ENCODE data around the gene DPH7. TPM values are rescaled to one million over a fixed set of nuclear protein-coding genes. Genes with fewer than 3 reads are reported as not detected.
A peak's percentile ranks its signal among the peaks of the same experiment; 100 is the strongest.

DPH7 gene
- polyA plus RNA-seq, 2 of the 4 experiments (the other 2 are of a cell fraction) = 26.7 to 35.2 TPM

DNA sequence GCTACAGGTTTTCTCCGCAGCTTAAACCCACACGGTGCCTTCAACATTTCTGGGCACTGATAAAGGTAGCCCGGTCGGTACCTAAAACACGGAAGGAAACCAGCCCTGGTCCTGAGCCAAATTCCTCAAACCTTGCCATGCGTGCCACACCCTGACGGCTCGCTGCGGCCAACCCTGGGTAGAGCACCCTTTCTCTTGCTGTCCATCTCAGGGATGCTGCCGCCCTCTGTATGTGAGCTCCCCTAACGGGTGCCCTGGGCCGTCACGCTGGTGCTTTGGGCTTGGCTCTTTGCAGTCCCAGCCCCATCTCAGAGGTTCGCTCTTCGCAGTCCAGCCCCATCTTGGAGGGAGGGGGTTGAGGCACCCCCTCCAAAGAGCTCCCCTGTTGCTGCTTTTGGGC lies 72.5 kb downstream of the DPH7 start:
- Histone ChIP-seq H3K27ac (no peak overlapping the region), H3K9me3 (no peaks in the 10 kb centered on the region), H3K4me3 (no peak overlapping the region), H3K4me1 (peaks cover 13% of the 10 kb centered on the region; the same call in 2 of the 3 replicates), H3K4me2 (peak overlapping the region; percentile 35; the same call in 2 of the 3 replicates)
- ATAC-seq = peak; percentile 79 to 82
- ChIA-PET POLR2A (interaction anchor here (0.7 kb wide), 1 partner anchor 83 kb away, joined by 3 read pairs; the partner anchor contains the start of genes EXD3 and NOXA1), CTCF (interaction anchor here (0.6 to 1.7 kb wide), 8 partner anchors 14 to 82 kb away, joined by 3 to 10 read pairs (median 4); partner anchors contain the start of gene NSMF)
- no peak for FAIRE-seq
- DNase-seq (ENCODE audit: low read depth in 1 of 2, low spot score in 1 of 2) = peak; percentile 57 to 71
- 50% methylated on average over 7 of the region's 15 CpGs for WGBS (ENCODE audit: missing lambda C conversion rate)
- TF ChIP-seq RARB (CRISPR knock-in tag; IDR thresholded peaks at IDR 0.05) (no peak), RCOR1 (IDR thresholded peaks at IDR 0.05; ENCODE audit: low read depth, low read length) (no peak), PHF8 (IDR thresholded peaks at IDR 0.05; ENCODE audit: borderline replicate concordance, low read depth) (no peak), RNF2 (IDR thresholded peaks at IDR 0.05; ENCODE audit: borderline replicate concordance, low read depth) (no peak), FOSB (CRISPR knock-in tag; IDR thresholded peaks at IDR 0.05) (no peak), KDM5A (IDR thresholded peaks at IDR 0.05) (no peak), MAFK (IDR thresholded peaks at IDR 0.05; ENCODE audit: partially characterized antibody) (no peak), ATOH8 (CRISPR knock-in tag; IDR thresholded peaks at IDR 0.05; ENCODE audit: low read depth) (no peak), CHD2 (IDR thresholded peaks at IDR 0.05; ENCODE audit: low read length, partially characterized antibody) (no peak), SREBF2 (IDR thresholded peaks at IDR 0.05) (no peak), RFX5 (IDR thresholded peaks at IDR 0.05) (no peak), ZSCAN20 (CRISPR knock-in tag; IDR thresholded peaks at IDR 0.05) (no peak), RAD21 (conservative IDR thresholded peaks at IDR 0.05 in 1 of 2, IDR thresholded peaks at IDR 0.05 in 1 of 2) (no peak), TFCP2L1 (CRISPR knock-in tag; IDR thresholded peaks at IDR 0.05) (no peak), NFE2L2 (conservative IDR thresholded peaks at IDR 0.05; ENCODE audit: low read length) (no peak), MAZ (IDR thresholded peaks at IDR 0.05; ENCODE audit: borderline replicate concordance, low read depth, low read length) (no peak)
- TF ChIP-seq, protein P1, sequence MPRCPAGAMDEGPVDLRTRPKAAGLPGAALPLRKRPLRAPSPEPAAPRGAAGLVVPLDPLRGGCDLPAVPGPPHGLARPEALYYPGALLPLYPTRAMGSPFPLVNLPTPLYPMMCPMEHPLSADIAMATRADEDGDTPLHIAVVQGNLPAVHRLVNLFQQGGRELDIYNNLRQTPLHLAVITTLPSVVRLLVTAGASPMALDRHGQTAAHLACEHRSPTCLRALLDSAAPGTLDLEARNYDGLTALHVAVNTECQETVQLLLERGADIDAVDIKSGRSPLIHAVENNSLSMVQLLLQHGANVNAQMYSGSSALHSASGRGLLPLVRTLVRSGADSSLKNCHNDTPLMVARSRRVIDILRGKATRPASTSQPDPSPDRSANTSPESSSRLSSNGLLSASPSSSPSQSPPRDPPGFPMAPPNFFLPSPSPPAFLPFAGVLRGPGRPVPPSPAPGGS (IDR thresholded peaks at IDR 0.05) = no peak

DNA sequence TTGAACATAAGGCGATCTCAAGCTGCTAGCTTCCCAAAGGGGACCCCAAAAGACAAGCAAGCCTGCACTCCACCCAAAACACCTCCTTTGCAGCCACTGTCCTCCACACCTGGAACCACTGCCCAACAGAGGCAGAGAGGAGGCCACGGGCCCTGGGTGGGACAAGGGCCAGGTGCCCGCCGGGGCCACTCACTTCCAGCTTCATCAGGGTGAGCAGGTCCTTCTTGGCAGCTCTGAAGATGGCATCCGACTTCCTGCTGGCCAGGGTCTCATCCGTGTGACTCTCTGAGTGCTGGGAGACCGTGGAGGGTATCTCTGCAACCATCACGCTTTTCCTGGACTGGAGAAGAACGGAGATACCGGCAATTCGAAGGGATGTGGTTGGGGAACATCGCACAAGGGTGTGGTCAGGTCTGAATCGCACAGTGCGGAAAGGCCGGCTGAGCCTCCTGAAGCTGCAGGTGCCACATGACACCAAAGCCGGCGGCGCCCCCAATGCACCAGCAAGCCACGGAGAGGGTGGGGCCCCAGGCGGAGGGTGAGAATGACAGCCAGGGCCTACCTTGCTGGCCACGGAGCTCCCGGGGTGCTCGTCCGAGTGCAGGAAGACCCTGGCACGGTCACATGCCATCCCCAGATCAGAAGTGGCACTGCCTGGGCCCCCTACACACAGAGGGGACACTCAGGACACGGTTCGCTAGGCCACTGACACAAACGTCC lies 73.1 kb downstream of the DPH7 start:
- peaks cover 13% of the 10 kb centered on the region; the same call in 2 of the 3 replicates for H3K4me1 ChIP-seq
- ChIA-PET POLR2A (interaction anchor here (0.6 to 0.8 kb wide), 2 partner anchors 46 to 110 kb away, joined by 3 read pairs; partner anchors contain the start of gene NSMF), CTCF (interaction anchor here (0.6 to 1.7 kb wide), 9 partner anchors 15 to 233 kb away, joined by 3 to 10 read pairs (median 3); partner anchors contain the start of gene NSMF)
- peak overlapping the region; percentile 35; the same call in 2 of the 3 replicates for H3K4me2 ChIP-seq
- FAIRE-seq = no peak
- peak; percentile 3 to 5; a peak in 2 of 6 replicates for ATAC-seq
- H3K4me3 ChIP-seq = no peak overlapping the region
- 89% methylated on average over 25 of the region's 28 CpGs for WGBS (ENCODE audit: missing lambda C conversion rate)
- H3K27ac ChIP-seq = no peak overlapping the region
- no peaks in the 10 kb centered on the region for H3K9me3 ChIP-seq
- no peak for DNase-seq (ENCODE audit: low read depth in 1 of 2, low spot score in 1 of 2)
- TF ChIP-seq CTCF (IDR thresholded peaks at IDR 0.05) = no peak
- no peak for TF ChIP-seq RNF2 (IDR thresholded peaks at IDR 0.05; ENCODE audit: borderline replicate concordance, low read depth)
- no peak for TF ChIP-seq BHLHE40 (IDR thresholded peaks at IDR 0.05; ENCODE audit: low read depth, low read length)
- TF ChIP-seq PHF8 (IDR thresholded peaks at IDR 0.05; ENCODE audit: borderline replicate concordance, low read depth) = no peak
- TF ChIP-seq EHF (CRISPR knock-in tag; IDR thresholded peaks at IDR 0.05) = no peak
- TF ChIP-seq TP53 (CRISPR knock-in tag; IDR thresholded peaks at IDR 0.05) = no peak
- TF ChIP-seq, protein P2, sequence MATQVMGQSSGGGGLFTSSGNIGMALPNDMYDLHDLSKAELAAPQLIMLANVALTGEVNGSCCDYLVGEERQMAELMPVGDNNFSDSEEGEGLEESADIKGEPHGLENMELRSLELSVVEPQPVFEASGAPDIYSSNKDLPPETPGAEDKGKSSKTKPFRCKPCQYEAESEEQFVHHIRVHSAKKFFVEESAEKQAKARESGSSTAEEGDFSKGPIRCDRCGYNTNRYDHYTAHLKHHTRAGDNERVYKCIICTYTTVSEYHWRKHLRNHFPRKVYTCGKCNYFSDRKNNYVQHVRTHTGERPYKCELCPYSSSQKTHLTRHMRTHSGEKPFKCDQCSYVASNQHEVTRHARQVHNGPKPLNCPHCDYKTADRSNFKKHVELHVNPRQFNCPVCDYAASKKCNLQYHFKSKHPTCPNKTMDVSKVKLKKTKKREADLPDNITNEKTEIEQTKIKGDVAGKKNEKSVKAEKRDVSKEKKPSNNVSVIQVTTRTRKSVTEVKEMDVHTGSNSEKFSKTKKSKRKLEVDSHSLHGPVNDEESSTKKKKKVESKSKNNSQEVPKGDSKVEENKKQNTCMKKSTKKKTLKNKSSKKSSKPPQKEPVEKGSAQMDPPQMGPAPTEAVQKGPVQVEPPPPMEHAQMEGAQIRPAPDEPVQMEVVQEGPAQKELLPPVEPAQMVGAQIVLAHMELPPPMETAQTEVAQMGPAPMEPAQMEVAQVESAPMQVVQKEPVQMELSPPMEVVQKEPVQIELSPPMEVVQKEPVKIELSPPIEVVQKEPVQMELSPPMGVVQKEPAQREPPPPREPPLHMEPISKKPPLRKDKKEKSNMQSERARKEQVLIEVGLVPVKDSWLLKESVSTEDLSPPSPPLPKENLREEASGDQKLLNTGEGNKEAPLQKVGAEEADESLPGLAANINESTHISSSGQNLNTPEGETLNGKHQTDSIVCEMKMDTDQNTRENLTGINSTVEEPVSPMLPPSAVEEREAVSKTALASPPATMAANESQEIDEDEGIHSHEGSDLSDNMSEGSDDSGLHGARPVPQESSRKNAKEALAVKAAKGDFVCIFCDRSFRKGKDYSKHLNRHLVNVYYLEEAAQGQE (IDR thresholded peaks at IDR 0.05) = no peak
- TF ChIP-seq NR3C1 (IDR thresholded peaks at IDR 0.05) = no peak
- no peak for TF ChIP-seq SMC3 (IDR thresholded peaks at IDR 0.05)
- no peak for TF ChIP-seq MAX (IDR thresholded peaks at IDR 0.05)
- no peak for TF ChIP-seq MYC (IDR thresholded peaks at IDR 0.05; ENCODE audit: borderline replicate concordance, low read length)
- TF ChIP-seq JUN (IDR thresholded peaks at IDR 0.05) = no peak
- TF ChIP-seq USF2 (IDR thresholded peaks at IDR 0.05) = no peak
- TF ChIP-seq RAD21 (conservative IDR thresholded peaks at IDR 0.05 in 1 of 2, IDR thresholded peaks at IDR 0.05 in 1 of 2) = no peak

Measured in A549 (cell line).